HL-60/S4 treated with retinoic acid at 250 ng/mL for 4 days and 3 days (cell line): ENCODE results near the gene GP1BA.

Source experiments
- in situ Hi-C: fragments of 300-500 bp; cut with MboI; formaldehyde crosslinking; loops from 2 replicates; pipeline ENCODE4 v1.7.0; 2022; ENCODE audit warnings: low sequenced_read_pairs

Gene GP1BA

GRCh38 chr17:4931963-4932362 lies at the start of gene GP1BA:
Gene GP1BA (plus strand): TSS chr17:4932277. CDS start chr17:4932605, 328 bp downstream.
- in situ Hi-C loops, result no loop called here

- in situ Hi-C loops, result loop anchor here (10.0 to 25.0 kb wide), 2 partner anchors 170 to 322 kb away; partner anchors contain the start of genes ARRB2, GGT6 and MYBBP1A
Observed at GRCh38 chr17:4884489-4884888, 47.6 kb upstream of the GP1BA start.

GRCh38 chr17:4886830-4887229 lies 45.2 kb upstream of the GP1BA start:
- in situ Hi-C loops, result loop anchor here (10.0 to 25.0 kb wide), 2 partner anchors 172 to 325 kb away; partner anchors contain the start of genes ARRB2, GGT6 and MYBBP1A

- in situ Hi-C loops, result loop anchor here (10.0 to 25.0 kb wide), 2 partner anchors 173 to 325 kb away; partner anchors contain the start of genes ARRB2, GGT6 and MYBBP1A
Observed at GRCh38 chr17:4887581-4887980, 44.5 kb upstream of the GP1BA start.

- in situ Hi-C loops, result loop anchor here (25.0 kb wide), 1 partner anchor 329 kb away; the partner anchor contains the start of genes GGT6 and MYBBP1A
Observed at GRCh38 chr17:4891411-4892410, 40.4 kb upstream of the GP1BA start.

GRCh38 chr17:4892499-4893221 lies 39.4 kb upstream of the GP1BA start:
- in situ Hi-C loops, result loop anchor here (25.0 kb wide), 1 partner anchor 330 kb away; the partner anchor contains the start of genes GGT6 and MYBBP1A

GRCh38 chr17:4893272-4893671 lies 38.8 kb upstream of the GP1BA start:
- in situ Hi-C loops, result loop anchor here (25.0 kb wide), 1 partner anchor 331 kb away; the partner anchor contains the start of genes GGT6 and MYBBP1A

- in situ Hi-C loops, result loop anchor here (25.0 kb wide), 1 partner anchor 332 kb away; the partner anchor contains the start of genes GGT6 and MYBBP1A
Observed at GRCh38 chr17:4893721-4894560, 38.1 kb upstream of the GP1BA start.

- in situ Hi-C loops, result loop anchor here (25.0 kb wide), 1 partner anchor 333 kb away; the partner anchor contains the start of genes GGT6 and MYBBP1A
Observed at GRCh38 chr17:4895121-4895520, 37.0 kb upstream of the GP1BA start.

- in situ Hi-C loops, result loop anchor here (25.0 kb wide), 1 partner anchor 333 kb away; the partner anchor contains the start of genes GGT6 and MYBBP1A
Observed at GRCh38 chr17:4895657-4896331, 36.3 kb upstream of the GP1BA start.

- in situ Hi-C loops, result loop anchor here (25.0 kb wide), 1 partner anchor 334 kb away; the partner anchor contains the start of genes GGT6 and MYBBP1A
Observed at GRCh38 chr17:4896332-4897197, 35.5 kb upstream of the GP1BA start.

GRCh38 chr17:4897198-4897687 lies 34.8 kb upstream of the GP1BA start:
- in situ Hi-C loops, result loop anchor here (25.0 kb wide), 1 partner anchor 335 kb away; the partner anchor contains the start of genes GGT6 and MYBBP1A

GRCh38 chr17:4897785-4898184 lies 34.3 kb upstream of the GP1BA start:
- in situ Hi-C loops, result loop anchor here (25.0 kb wide), 1 partner anchor 335 kb away; the partner anchor contains the start of genes GGT6 and MYBBP1A

GRCh38 chr17:4898351-4898750 lies 33.7 kb upstream of the GP1BA start:
- in situ Hi-C loops, result loop anchor here (25.0 kb wide), 1 partner anchor 336 kb away; the partner anchor contains the start of genes GGT6 and MYBBP1A

- in situ Hi-C loops, result loop anchor here (25.0 kb wide), 1 partner anchor 337 kb away; the partner anchor contains the start of genes GGT6 and MYBBP1A
Observed at GRCh38 chr17:4898927-4899326, 33.1 kb upstream of the GP1BA start.

- in situ Hi-C loops, result loop anchor here (25.0 kb wide), 1 partner anchor 337 kb away; the partner anchor contains the start of genes GGT6 and MYBBP1A
Observed at GRCh38 chr17:4899341-4900230, 32.5 kb upstream of the GP1BA start, which contains the start of gene C17orf107. Gene C17orf107 (plus strand): TSS chr17:4899536. CDS start chr17:4899763, 227 bp downstream.
